Kasumi-1 (cell line): Measurements from ENCODE around the gene ANXA4.

ENCODE experiments used
- DNase-seq, 2 experiments: peaks; one replicate each; lab custom pipeline; 2025; lab: John Stamatoyannopoulos, UW

Gene ANXA4

GRCh38 chr2:69741575-69742321 lies at the start of gene ANXA4:
ANXA4 (plus strand) TSS chr2:69742134; CDS start chr2:69781566, 39,432 bp downstream.
- DNase-seq = peak; percentile 56 to 66

GRCh38 chr2:69692424-69692823 lies 49.5 kb upstream of the ANXA4 start:
- no peak for DNase-seq

- peak; percentile 41 to 69 for DNase-seq
Observed at GRCh38 chr2:69693059-69693774, 48.7 kb upstream of the ANXA4 start.

GRCh38 chr2:69693775-69694450 lies 48.0 kb upstream of the ANXA4 start:
- DNase-seq = no peak

GRCh38 chr2:69694894-69695849 lies 46.8 kb upstream of the ANXA4 start:
- no peak for DNase-seq

GRCh38 chr2:69695850-69696216 lies 46.1 kb upstream of the ANXA4 start:
- no peak for DNase-seq

- DNase-seq = no peak
Observed at GRCh38 chr2:69700381-69700780, 41.6 kb upstream of the ANXA4 start.

- DNase-seq = no peak
Observed at GRCh38 chr2:69701100-69701945, 40.6 kb upstream of the ANXA4 start.

GRCh38 chr2:69703189-69703588 lies 38.7 kb upstream of the ANXA4 start:
- DNase-seq = no peak

- no peak for DNase-seq
Observed at GRCh38 chr2:69704446-69704845, 37.5 kb upstream of the ANXA4 start.

GRCh38 chr2:69709290-69709689 lies 32.6 kb upstream of the ANXA4 start:
- no peak for DNase-seq

- no peak for DNase-seq
Observed at GRCh38 chr2:69711971-69712370, 30.0 kb upstream of the ANXA4 start.

- DNase-seq = no peak
Observed at GRCh38 chr2:69714024-69714423, 27.9 kb upstream of the ANXA4 start.

GRCh38 chr2:69714539-69715220 lies 27.3 kb upstream of the ANXA4 start:
- DNase-seq = peak; percentile 82 to 89

GRCh38 chr2:69715964-69716363 lies 26.0 kb upstream of the ANXA4 start:
- DNase-seq = no peak

GRCh38 chr2:69716555-69717120 lies 25.3 kb upstream of the ANXA4 start:
- DNase-seq = no peak

- no peak for DNase-seq
Observed at GRCh38 chr2:69717186-69717585, 24.7 kb upstream of the ANXA4 start.

- DNase-seq = no peak
Observed at GRCh38 chr2:69717861-69718273, 24.1 kb upstream of the ANXA4 start.

- DNase-seq = no peak
Observed at GRCh38 chr2:69718338-69718965, 23.5 kb upstream of the ANXA4 start.
